GM21515 (cell line): ENCODE data around the gene DGKQ.
"Not testable (repeated sequence)": the region's sequence is repeated elsewhere in the genome, so short reads cannot be mapped to it uniquely, and the experiment has no call there.

Source experiments
- ATAC-seq: cut with Tn5 transposase; IDR thresholded peaks from one replicate; pipeline ENCODE4 v1.9.1; 2021; ENCODE audit not compliant: unreplicated experiment

Gene DGKQ

GRCh38 chr4:1011022-1011665 lies 37.8 kb upstream of the DGKQ start, which contains the start of gene FGFRL1:
FGFRL1 (plus strand) TSS chr4:1011626; CDS start chr4:1012486, 860 bp downstream.
- ATAC-seq: peak; percentile 34

- no peak for ATAC-seq
Observed at GRCh38 chr4:1010395-1011021, 37.1 kb upstream of the DGKQ start.

- no peak for ATAC-seq
Observed at GRCh38 chr4:1009542-1010394, 36.4 kb upstream of the DGKQ start.

GRCh38 chr4:1008840-1009541 lies 35.6 kb upstream of the DGKQ start:
- ATAC-seq: no peak

DNA sequence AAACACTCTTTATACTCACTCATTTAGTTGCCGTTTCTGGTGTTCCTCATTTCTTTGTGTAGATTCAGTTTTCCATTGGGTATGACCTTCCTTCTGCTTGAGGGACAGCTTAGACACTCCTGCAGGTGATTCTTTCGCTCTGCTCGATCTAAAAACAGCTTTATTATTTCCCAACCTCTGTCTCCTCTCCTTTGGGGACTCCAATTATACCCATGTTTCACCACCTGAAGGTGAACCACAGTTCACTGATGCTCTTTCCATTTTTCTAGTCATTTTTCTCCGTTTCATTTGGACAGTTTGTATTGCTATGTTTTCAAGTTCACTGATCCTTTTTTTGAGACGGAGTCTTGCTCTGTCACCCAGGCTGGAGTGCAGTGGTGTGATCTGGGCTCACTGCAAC lies 33.5 kb upstream of the DGKQ start:
- no peak for ATAC-seq

- ATAC-seq: no peak
Observed at GRCh38 chr4:1004557-1005485, 31.5 kb upstream of the DGKQ start.

DNA sequence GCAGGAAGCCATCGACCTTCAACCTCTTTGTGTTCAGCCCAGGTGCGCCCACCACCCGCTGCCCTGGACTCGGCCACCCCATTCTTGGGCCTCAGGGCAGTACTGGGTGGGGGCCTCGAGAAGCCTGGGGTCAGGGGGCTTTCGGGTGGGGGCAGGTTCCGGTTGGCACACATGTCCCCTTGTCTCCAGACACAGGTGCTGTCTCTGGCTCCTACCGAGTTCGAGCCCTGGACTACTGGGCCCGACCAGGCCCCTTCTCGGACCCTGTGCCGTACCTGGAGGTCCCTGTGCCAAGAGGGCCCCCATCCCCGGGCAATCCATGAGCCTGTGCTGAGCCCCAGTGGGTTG lies 30.7 kb upstream of the DGKQ start:
- ATAC-seq: no peak

GRCh38 chr4:1003271-1004070 lies 30.1 kb upstream of the DGKQ start:
- no peak for ATAC-seq

GRCh38 chr4:1002631-1003251 lies 29.4 kb upstream of the DGKQ start:
- no peak for ATAC-seq

DNA sequence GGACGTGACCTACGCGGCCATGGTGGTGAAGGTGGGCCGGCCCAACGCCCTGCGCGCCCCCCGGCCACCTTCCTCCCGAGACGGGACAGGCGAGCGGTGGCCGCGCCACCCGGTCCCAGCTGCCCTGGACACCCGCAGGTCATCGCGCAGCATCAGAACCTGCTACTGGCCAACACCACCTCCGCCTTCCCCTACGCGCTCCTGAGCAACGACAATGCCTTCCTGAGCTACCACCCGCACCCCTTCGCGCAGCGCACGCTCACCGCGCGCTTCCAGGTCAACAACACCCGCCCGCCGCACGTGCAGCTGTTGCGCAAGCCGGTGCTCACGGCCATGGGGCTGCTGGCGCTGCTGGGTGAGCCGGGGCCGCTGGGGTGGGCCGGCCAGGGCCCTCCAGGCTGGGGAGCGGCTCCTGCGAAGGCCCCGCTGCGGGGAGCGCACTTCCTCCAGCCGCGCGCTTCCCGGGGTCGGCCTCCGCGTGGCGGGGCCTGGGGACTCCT lies 28.8 kb upstream of the DGKQ start:
- no peak for ATAC-seq

- no peak for ATAC-seq
Observed at GRCh38 chr4:1001561-1002130, 28.3 kb upstream of the DGKQ start.

DNA sequence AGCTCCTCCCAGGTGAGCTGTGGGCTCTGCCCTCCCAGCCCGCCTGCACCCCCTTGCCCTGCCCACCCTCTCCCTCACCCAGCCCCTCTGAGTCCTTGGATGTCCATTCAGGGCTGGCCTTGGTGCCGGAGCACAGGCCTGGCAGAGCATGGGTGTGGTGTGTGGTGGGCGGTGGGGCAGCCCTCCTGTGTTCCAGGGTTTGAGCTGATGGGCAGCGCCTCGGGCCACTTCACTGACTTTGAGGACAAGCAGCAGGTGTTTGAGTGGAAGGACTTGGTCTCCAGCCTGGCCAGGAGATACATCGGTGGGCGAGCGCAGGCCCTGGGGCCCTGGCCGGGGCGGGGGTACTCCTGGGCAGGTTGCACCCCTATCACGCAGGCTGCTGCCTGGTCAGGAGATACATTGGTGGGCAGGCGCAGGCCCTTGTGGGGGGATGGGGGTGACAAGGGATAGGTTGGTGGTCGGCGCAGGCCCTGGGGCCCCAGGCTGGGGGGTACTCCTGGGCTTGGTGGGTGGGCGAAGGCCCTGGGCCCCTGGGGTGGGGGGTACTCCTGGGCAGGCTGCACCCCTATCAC lies 27.4 kb upstream of the DGKQ start:
- no peak for ATAC-seq

- no peak for ATAC-seq
Observed at GRCh38 chr4:999882-1000425, 26.6 kb upstream of the DGKQ start.

DNA sequence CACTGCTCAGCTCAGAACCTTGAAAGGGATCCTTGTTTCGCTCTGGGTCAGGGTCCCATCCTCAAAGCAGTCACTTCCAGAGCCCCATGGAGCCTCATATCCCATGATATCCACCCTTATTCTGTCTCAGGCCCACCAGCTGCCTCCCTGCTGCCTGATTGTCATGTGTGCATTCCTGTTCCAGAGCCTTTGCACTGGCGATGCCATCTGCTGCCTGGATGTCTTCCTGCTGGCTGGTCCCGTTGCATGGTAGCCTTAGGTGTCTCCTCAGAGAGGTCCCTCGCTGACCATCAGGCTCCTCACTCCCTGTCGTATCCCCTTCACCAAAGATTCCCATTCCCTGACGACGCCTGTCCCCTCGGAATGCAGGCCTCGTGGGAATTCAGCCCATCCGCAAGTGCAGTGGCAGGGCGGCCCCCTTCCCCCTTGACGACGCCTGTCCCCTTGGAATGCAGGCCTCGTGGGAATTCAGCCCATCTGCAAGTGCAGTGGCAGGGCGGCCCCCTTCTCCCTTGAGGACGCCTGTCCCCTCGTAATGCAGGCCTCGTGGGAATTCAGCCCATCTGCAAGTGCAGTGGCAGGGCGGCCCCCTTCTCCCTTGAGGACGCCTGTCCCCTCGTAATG lies 26.0 kb upstream of the DGKQ start:
- not testable (repeated sequence) for ATAC-seq

GRCh38 chr4:998096-998691 lies 24.8 kb upstream of the DGKQ start:
- ATAC-seq: no peak

DNA sequence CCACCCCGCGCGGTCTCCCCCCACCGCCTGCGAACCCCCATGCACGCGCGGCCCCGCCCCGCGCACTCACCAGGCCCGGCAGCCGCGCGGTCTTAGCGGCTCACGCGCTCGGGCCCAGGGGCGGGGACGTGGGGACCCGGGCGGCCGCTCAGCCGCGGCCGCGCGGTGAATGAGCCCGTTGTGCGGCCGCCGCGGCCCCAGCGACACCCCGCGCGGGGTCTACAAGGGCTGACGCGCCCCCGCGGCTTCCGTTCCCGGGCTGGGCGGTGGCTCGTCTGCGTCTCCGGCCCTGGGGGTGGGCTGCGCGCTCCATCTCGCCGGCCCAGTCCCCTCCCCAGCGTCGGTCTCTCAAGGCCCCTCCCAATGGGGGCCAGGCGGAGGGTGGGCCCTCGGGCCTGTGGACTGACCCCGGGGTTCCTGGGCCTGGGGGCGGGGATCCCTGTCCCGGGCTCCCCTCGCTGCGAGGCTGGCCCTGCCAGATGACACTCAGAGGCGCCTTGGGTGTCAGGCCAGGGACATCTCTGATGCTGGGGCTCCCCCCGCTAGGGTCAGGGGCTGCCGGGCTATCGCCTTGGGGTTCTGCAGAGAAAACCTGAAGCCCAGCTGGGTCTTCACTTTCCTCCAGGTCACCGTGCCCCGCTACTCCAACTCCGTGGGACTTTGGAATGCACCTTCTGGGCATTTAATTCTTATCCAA lies 24.2 kb upstream of the DGKQ start:
- no peak for ATAC-seq

DNA sequence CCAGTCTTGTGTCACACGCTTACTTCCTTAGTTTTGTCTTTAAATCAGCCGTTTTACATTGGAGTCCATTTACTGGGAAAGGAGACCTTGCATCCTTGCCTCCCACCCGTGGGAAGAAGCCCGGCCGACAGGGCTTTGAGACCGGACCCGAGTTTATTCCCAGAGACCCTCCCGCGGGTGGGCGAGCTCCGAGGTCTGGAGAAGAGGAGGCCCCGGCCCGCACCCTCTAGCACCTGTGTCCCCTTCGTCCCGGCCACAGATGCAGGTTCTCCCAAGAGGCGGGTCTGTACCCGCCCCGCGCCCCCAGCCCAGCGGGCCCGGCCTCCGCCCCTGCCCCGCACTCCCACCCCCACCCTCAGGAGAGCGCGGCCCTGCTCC lies 23.6 kb upstream of the DGKQ start:
- no peak for ATAC-seq
